Measurements from ENCODE around the gene HES1. TPM values are rescaled to one million over a fixed set of nuclear protein-coding genes. Genes with fewer than 3 reads are reported as not detected.
A peak's percentile ranks its signal among the peaks of the same experiment; 100 is the strongest.

HES1 gene
- total and polyA plus RNA-seq, 10 of the 15 experiments (the other 5 are each of a cell fraction or from before 2014, with no cell fraction given), result 0.46 to 5.3 (median 2.3) TPM

DNA sequence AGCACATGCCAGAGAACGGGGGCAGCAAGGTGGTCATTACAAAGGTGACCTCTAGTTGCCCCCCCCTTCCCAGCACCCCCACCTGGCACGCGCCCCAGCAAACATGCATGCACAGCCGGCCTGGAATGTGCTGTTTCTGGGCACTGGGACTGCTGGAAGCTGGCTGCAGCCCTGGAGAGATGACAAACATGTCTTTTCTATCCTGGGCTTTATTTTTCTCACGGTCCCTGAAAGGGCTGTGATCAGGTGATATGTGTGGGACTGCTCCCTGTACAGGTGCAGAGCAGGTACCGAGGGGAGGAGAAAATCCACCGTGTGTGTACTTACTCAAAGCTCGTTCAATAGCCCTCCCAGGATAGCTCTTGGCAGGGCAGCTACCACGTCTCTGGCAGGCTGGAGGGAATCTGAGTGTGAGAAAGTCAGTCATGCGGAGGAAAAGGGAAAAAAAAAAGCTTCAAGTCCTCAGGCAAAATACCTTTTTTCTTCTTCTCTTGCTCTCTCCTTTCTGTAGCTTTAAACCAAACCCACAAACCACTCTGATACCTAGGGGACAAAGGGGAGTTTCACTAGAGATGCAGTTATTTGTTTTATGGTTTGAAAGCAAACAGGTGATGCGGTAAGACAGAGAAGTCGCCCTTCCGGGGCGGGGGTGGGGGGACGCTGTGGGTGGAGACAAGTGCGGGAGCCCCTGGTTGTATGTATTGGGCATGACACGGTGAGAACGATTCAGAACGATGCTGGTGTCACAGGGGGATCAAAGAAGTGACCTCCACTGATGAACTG, 5.0 kb upstream of the HES1 start (continued):
- TF ChIP-seq EGR1 (IDR thresholded peaks at IDR 0.05; ENCODE audit: borderline replicate concordance in 1 of 2, low read depth in 2 of 2, low read length in 2 of 2) (peak in 1 of 2 experiments; percentile 88; a peak in 2 of 3 replicates), HCFC1 (IDR thresholded peaks at IDR 0.05; ENCODE audit: low read length) (no peak), BCLAF1 (IDR thresholded peaks at IDR 0.05) (no peak), BCL11A (IDR thresholded peaks at IDR 0.05; ENCODE audit: low read depth, low read length) (0 out of 2 replicates have a peak, but pooled peaks have one; percentile 34), SMC3 (IDR thresholded peaks at IDR 0.05; ENCODE audit: borderline replicate concordance, low read length) (peak; percentile 23; the same call in 1 of the 2 replicates), SUPT20H (IDR thresholded peaks at IDR 0.05; ENCODE audit: borderline replicate concordance, control insufficient read depth, low read depth, low read length) (no peak), EZH2 (IDR thresholded peaks at IDR 0.05; ENCODE audit: borderline replicate concordance, control insufficient read depth, low read depth, low read length) (0 out of 2 replicates have a peak, but pooled peaks have one; percentile 36), SKIL (IDR thresholded peaks at IDR 0.05; ENCODE audit: low read depth, poor library complexity, severe bottlenecking) (peak; percentile 83), MEF2B (IDR thresholded peaks at IDR 0.05; ENCODE audit: partially characterized antibody, poor library complexity, severe bottlenecking) (peak; percentile 86), ELK1 (IDR thresholded peaks at IDR 0.05; ENCODE audit: low read depth, low read length) (no peak), ATF2 (IDR thresholded peaks at IDR 0.05; ENCODE audit: low read length) (peak; percentile 84), ZNF384 (IDR thresholded peaks at IDR 0.05; ENCODE audit: borderline replicate concordance, low read depth, low read length) (peak; percentile 93), EED (IDR thresholded peaks at IDR 0.05; ENCODE audit: low read depth) (peak; percentile 65), NBN (IDR thresholded peaks at IDR 0.05) (peak; percentile 65; the same call in 1 of the 2 replicates)
- TF ChIP-seq, protein P1, sequence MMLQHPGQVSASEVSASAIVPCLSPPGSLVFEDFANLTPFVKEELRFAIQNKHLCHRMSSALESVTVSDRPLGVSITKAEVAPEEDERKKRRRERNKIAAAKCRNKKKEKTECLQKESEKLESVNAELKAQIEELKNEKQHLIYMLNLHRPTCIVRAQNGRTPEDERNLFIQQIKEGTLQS (IDR thresholded peaks at IDR 0.05; ENCODE audit: borderline replicate concordance, extremely low read depth, low read depth, low read length), result no peak
- TF ChIP-seq, protein P2, sequence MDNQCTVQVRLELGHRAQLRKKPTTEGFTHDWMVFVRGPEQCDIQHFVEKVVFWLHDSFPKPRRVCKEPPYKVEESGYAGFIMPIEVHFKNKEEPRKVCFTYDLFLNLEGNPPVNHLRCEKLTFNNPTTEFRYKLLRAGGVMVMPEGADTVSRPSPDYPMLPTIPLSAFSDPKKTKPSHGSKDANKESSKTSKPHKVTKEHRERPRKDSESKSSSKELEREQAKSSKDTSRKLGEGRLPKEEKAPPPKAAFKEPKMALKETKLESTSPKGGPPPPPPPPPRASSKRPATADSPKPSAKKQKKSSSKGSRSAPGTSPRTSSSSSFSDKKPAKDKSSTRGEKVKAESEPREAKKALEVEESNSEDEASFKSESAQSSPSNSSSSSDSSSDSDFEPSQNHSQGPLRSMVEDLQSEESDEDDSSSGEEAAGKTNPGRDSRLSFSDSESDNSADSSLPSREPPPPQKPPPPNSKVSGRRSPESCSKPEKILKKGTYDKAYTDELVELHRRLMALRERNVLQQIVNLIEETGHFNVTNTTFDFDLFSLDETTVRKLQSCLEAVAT (IDR thresholded peaks at IDR 0.05), result peak; percentile 80
- TF ChIP-seq, protein P3, sequence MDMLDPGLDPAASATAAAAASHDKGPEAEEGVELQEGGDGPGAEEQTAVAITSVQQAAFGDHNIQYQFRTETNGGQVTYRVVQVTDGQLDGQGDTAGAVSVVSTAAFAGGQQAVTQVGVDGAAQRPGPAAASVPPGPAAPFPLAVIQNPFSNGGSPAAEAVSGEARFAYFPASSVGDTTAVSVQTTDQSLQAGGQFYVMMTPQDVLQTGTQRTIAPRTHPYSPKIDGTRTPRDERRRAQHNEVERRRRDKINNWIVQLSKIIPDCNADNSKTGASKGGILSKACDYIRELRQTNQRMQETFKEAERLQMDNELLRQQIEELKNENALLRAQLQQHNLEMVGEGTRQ (IDR thresholded peaks at IDR 0.05; ENCODE audit: borderline replicate concordance, low read depth, low read length), result no peak

Data from GM12878 (cell line).